ENCODE data around the gene CAPN2. TPM values are rescaled to one million over a fixed set of nuclear protein-coding genes. Genes with fewer than 3 reads are reported as not detected.
A peak's percentile ranks its signal among the peaks of the same experiment; 100 is the strongest.

Gene CAPN2
- total and polyA plus RNA-seq, 10 donors, result 20.5 to 106 (median 82.0) TPM

DNA sequence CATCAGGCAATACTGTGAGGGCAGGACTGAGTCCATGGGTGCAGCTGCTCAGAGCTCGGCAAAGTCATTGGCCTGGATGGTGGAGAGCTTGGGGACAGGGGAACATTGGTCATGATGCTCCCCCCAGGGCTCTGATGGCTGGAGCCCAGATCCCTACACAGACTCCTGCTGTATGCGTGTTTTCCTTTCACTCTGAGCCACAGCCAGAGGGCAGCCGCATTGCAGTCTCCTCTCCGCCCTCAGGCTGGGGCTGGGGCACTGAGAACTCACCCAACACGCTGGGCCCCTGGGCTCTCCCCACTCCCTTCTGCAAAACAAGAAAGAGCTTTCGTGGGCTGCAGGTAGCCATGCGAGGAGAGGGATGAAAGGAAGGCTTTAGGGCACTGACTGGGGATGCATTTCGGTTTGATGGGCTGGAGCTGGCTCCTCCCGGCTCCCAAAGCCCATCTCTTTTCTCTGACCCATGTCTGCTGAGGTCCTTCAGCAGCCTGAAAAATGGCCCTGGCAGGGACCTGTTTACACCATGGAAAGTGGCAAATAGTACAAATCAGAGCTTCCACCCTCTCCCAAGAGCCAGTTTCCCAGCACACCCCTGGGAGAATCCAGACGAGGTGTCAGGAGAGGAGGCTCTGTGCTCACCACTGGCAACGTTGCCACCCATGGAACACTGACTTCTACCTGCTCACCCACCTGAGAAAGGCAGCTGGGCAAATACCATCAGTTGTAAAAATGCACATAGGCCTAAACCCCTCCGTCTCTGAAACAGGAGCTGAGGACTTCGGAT lies 43.8 kb downstream of the CAPN2 start:
- Histone ChIP-seq H3K36me3 (peaks cover 0 to 100% (median 89%) of the 10 kb centered on the region in 6 donors), H3K27ac (no peak overlapping the region), H3K4me1 (no peaks in the 10 kb centered on the region), H3K9me3 (no peaks in the 10 kb centered on the region), H3K27me3 (replicated peaks in 1 of 7) (no peaks in the 10 kb centered on the region), H3K4me3 (no peak overlapping the region)
- intact Hi-C loops (cut with DNase I; ENCODE audit: low total_unique reads), result no loop called here
- peak in 1 of 3 donors; percentile 27 for TF ChIP-seq POLR2AphosphoS5 (IDR thresholded peaks at IDR 0.05)
- TF ChIP-seq, protein P1, sequence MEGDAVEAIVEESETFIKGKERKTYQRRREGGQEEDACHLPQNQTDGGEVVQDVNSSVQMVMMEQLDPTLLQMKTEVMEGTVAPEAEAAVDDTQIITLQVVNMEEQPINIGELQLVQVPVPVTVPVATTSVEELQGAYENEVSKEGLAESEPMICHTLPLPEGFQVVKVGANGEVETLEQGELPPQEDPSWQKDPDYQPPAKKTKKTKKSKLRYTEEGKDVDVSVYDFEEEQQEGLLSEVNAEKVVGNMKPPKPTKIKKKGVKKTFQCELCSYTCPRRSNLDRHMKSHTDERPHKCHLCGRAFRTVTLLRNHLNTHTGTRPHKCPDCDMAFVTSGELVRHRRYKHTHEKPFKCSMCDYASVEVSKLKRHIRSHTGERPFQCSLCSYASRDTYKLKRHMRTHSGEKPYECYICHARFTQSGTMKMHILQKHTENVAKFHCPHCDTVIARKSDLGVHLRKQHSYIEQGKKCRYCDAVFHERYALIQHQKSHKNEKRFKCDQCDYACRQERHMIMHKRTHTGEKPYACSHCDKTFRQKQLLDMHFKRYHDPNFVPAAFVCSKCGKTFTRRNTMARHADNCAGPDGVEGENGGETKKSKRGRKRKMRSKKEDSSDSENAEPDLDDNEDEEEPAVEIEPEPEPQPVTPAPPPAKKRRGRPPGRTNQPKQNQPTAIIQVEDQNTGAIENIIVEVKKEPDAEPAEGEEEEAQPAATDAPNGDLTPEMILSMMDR (IDR thresholded peaks at IDR 0.05 in 8 of 11, conservative IDR thresholded peaks at IDR 0.05 in 3 of 11), result no peak
- peak; percentile 47 for DNase-seq
- 89 to 98% (median 92%) methylated on average over 10 to 13 of the region's 13 CpGs for WGBS, 5 donors

DNA sequence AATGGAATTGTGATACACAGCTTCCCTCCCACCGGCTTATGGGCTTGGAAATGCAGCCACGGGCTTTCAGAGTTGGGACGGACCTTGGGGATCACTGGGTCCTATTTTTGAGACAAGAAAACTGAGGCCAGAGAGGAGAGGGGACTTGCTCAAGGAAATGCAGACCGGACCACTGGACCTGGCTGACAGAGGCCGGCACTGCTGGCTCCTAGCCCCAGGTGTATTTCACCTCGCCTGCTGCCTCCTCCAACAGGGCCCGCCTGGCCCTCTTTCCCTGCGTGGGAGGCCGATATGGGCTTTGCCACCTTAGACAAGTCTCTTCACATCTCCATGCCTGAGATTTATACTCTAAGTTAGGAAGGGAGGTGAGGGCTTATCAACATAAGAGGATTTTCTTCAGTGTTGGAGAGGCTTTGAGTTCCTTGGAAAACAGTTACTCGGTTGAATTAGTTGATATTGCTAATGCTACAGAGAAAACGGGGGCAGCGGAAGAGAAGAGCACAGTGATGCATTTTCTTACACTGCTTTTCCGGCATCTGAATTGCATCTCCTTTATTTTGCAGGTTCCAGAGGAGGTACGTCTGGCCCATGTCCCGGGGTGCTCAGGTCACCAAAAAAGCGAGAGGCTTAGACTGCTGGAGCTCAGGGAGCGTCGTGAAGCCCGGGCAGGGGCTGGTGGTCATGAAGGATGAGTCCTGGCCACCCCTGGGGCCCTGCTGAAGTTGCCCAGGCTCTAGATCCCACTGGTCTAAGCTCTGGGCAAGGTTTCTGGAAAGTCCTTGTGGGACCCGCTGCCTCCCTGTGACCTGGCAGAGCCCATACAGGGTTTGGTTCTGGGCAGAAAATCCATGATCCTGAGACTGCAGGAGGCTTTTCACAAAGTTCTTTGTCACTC lies 44.7 kb downstream of the CAPN2 start:
- H3K27ac ChIP-seq, result no peak overlapping the region
- no peak overlapping the region for H3K4me3 ChIP-seq
- no peaks in the 10 kb centered on the region for H3K4me1 ChIP-seq
- no peaks in the 10 kb centered on the region for H3K27me3 ChIP-seq (replicated peaks in 1 of 7)
- DNase-seq, result peak; percentile 61
- H3K36me3 ChIP-seq, result peaks cover 0 to 100% (median 88%) of the 10 kb centered on the region in 6 donors
- intact Hi-C loops (cut with DNase I; ENCODE audit: low total_unique reads), result no loop called here
- no peak for TF ChIP-seq POLR2A (IDR thresholded peaks at IDR 0.05)
- peak in 1 of 3 donors; percentile 10 for TF ChIP-seq POLR2AphosphoS5 (IDR thresholded peaks at IDR 0.05)
- TF ChIP-seq, protein P1 (IDR thresholded peaks at IDR 0.05 in 8 of 11, conservative IDR thresholded peaks at IDR 0.05 in 3 of 11), result no peak
- 93 to 99% (median 94%) methylated on average over 20 of the region's 20 CpGs for WGBS, 5 donors
- H3K9me3 ChIP-seq, result no peaks in the 10 kb centered on the region

DNA sequence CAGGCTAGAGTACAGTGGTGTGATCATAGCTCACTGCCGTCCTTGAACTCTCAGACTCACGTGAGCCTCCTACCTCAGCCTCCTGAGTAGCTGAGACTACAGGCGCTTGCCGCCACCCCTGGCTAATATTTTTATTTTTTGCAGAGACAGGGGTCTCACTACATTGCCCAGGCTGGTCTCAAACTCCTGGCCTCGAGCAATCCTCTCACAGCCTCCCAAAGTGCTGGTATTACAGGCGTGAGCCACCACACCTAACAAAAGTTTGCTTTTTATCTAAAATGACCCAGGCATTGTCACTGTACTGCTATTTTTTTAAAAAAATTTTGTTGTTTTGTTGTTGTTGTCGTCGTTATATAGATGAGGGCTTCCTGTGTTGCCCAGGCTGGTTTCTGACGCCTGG lies 46.4 kb downstream of the CAPN2 start:
- H3K9me3 ChIP-seq, result no peaks in the 10 kb centered on the region
- DNase-seq, result peak; percentile 19
- whole genome bisulfite sequencing, 5 donors, result 85 to 97% (median 93%) methylated on average over 9 of the region's 9 CpGs
- H3K27me3 ChIP-seq (replicated peaks in 1 of 7), result no peaks in the 10 kb centered on the region
- intact Hi-C loops (cut with DNase I; ENCODE audit: low total_unique reads), result no loop called here
- H3K4me1 ChIP-seq, result no peaks in the 10 kb centered on the region
- H3K27ac ChIP-seq, result no peak overlapping the region
- TF ChIP-seq POLR2AphosphoS5 (IDR thresholded peaks at IDR 0.05) (no peak), POLR2A (IDR thresholded peaks at IDR 0.05) (no peak)
- TF ChIP-seq, protein P1 (IDR thresholded peaks at IDR 0.05 in 8 of 11, conservative IDR thresholded peaks at IDR 0.05 in 3 of 11), result no peak
- peaks cover 0 to 100% (median 82%) of the 10 kb centered on the region in 6 donors for H3K36me3 ChIP-seq
- H3K4me3 ChIP-seq, result no peak overlapping the region

DNA sequence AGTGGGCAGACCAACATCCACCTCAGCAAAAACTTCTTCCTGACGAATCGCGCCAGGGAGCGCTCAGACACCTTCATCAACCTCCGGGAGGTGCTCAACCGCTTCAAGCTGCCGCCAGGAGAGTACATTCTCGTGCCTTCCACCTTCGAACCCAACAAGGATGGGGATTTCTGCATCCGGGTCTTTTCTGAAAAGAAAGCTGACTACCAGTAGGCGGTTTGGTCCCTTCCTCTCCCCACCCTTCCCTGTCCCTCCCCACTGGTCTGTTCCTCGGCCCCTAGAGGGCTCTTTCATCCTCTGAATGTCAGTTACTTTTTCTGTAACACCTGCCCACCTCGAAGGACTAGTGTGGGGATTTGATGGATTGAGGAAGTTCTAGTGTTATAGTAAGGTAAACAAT lies 46.9 kb downstream of the CAPN2 start:
- TF ChIP-seq POLR2A (IDR thresholded peaks at IDR 0.05), result no peak
- no peak for TF ChIP-seq POLR2AphosphoS5 (IDR thresholded peaks at IDR 0.05)
- TF ChIP-seq, protein P1 (IDR thresholded peaks at IDR 0.05 in 8 of 11, conservative IDR thresholded peaks at IDR 0.05 in 3 of 11), result no peak
- no peaks in the 10 kb centered on the region for H3K4me1 ChIP-seq
- H3K27ac ChIP-seq, result no peak overlapping the region
- no peaks in the 10 kb centered on the region for H3K9me3 ChIP-seq
- H3K4me3 ChIP-seq, result no peak overlapping the region
- intact Hi-C loops (cut with DNase I; ENCODE audit: low total_unique reads), result no loop called here
- WGBS, 5 donors, result 88 to 91% (median 89%) methylated on average over 13 of the region's 13 CpGs
- DNase-seq, result peak; percentile 13
- no peaks in the 10 kb centered on the region for H3K27me3 ChIP-seq (replicated peaks in 1 of 7)
- H3K36me3 ChIP-seq, result peaks cover 0 to 100% (median 79%) of the 10 kb centered on the region in 6 donors

Data from spleen (tissue), 11 donors.